Chondrocyte (in vitro differentiated cells): ENCODE results near the gene ERBIN. TPM values are rescaled to one million over a fixed set of nuclear protein-coding genes. Genes with fewer than 3 reads are reported as not detected.
A peak's percentile ranks its signal among the peaks of the same experiment; 100 is the strongest.

Experiments used
- DNase-seq: peaks from one replicate; pipeline ENCODE4 v3.0.0; 2021; ENCODE audit warnings: mixed read lengths, low spot score
- H3K27ac Mint-ChIP-seq: one replicate; pipeline ENCODE4 v1.8.0; 2021; ENCODE audit warnings: mild to moderate bottlenecking, moderate library complexity, mixed read lengths; ENCODE audit not compliant: unreplicated experiment
- H3K27me3 Mint-ChIP-seq: 2 replicates; pipeline ENCODE4 v1.8.0; 2021; ENCODE audit warnings: low read depth, mixed read lengths
- H3K36me3 Mint-ChIP-seq: 2 replicates; pipeline ENCODE4 v1.8.0; 2021; ENCODE audit warnings: low read depth, mixed read lengths
- H3K4me1 Mint-ChIP-seq: 2 replicates; pipeline ENCODE4 v1.8.0; 2021; ENCODE audit warnings: low read depth, mild to moderate bottlenecking, mixed read lengths
- H3K4me3 Mint-ChIP-seq: one replicate; pipeline ENCODE4 v1.8.0; 2021; ENCODE audit warnings: mild to moderate bottlenecking, moderate library complexity, mixed read lengths; ENCODE audit not compliant: unreplicated experiment
- H3K9me3 Mint-ChIP-seq: 2 replicates; pipeline ENCODE4 v1.8.0; 2021; ENCODE audit warnings: low read depth, mixed read lengths
- CTCF ChIP-seq: fragments of 200-600 bp; sonication (generic); IDR thresholded peaks from 2 replicates; pipeline ENCODE4 v1.5.0; 2021; ENCODE audit warnings: antibody characterized with exemption, mild to moderate bottlenecking, moderate library complexity
- total RNA-seq: library from RNA; stranded (reverse); gene quantifications from 3 replicates; pipeline ENCODE4 v1.2.1, GENCODE V29; 2021

Gene ERBIN
- total RNA-seq, 1 donor from 2014 or later, result 63.8 TPM

GRCh38 chr5:66004216-66004615 is 77.8 kb downstream of the ERBIN start:
- H3K36me3 Mint-ChIP-seq, result peaks cover 12% of the 10 kb centered on the region
- no peaks in the 10 kb centered on the region for H3K27me3 Mint-ChIP-seq
- peaks cover 3% of the 10 kb centered on the region for H3K9me3 Mint-ChIP-seq
- H3K27ac Mint-ChIP-seq, result no peak overlapping the region
- peaks cover 15% of the 10 kb centered on the region for H3K4me1 Mint-ChIP-seq
- H3K4me3 Mint-ChIP-seq, result no peak overlapping the region
- no peak for TF ChIP-seq CTCF
- peak; percentile 69 for DNase-seq

GRCh38 chr5:66009277-66009676 is 82.9 kb downstream of the ERBIN start:
- no peak for TF ChIP-seq CTCF
- H3K27ac Mint-ChIP-seq, result peak overlapping the region; percentile 67
- peaks cover 51% of the 10 kb centered on the region for H3K4me1 Mint-ChIP-seq
- no peaks in the 10 kb centered on the region for H3K27me3 Mint-ChIP-seq
- H3K36me3 Mint-ChIP-seq, result peaks cover 10% of the 10 kb centered on the region
- no peak overlapping the region for H3K4me3 Mint-ChIP-seq
- DNase-seq, result no peak
- peaks cover 3% of the 10 kb centered on the region for H3K9me3 Mint-ChIP-seq

DNA sequence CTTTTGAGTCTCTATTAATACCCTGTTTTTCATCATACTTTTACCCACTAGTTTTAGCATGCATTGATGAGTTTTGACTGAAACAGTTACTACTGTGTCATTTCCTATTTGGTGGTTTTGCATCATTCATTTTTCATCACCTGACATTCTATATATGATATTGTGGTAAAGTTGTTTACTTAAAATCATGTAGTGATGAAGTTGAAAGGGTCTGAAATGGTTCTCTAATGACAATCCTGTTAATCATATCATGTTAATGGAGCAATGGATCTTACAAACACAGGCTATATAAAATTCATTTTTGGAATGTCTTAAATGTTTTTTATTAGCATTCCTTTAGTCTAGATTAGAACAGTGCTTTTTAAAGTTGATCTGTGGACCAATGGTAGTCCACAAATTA is 84.1 kb downstream of the ERBIN start:
- peaks cover 6% of the 10 kb centered on the region for H3K36me3 Mint-ChIP-seq
- peak overlapping the region; percentile 14 for H3K27ac Mint-ChIP-seq

DNA sequence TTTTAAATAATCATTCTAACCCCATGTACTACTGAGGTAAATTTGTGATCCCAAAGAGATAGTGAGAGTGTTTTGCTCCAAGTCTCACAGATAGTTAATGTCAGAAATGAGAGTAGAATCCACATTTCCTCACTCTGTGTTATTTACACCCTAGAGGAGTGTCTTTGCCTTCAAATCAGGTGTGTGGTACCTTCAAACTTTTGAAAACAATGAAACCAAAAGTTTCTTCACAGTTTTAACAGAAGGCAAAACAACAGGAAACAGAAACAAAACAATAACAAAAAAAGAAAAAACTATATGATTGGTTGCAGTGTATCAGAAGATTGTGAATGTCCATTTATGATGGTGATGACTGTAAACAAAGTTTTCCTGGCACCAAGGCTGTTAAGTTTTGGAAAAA is 85.9 kb downstream of the ERBIN start:
- DNase-seq, result no peak
- H3K9me3 Mint-ChIP-seq, result no peaks in the 10 kb centered on the region
- H3K36me3 Mint-ChIP-seq, result peaks cover 4% of the 10 kb centered on the region
- H3K4me3 Mint-ChIP-seq, result no peak overlapping the region
- no peaks in the 10 kb centered on the region for H3K27me3 Mint-ChIP-seq
- H3K27ac Mint-ChIP-seq, result no peak overlapping the region
- TF ChIP-seq CTCF, result no peak
- peaks cover 51% of the 10 kb centered on the region for H3K4me1 Mint-ChIP-seq

More for the DNA sequence above, 84.1 kb downstream of the ERBIN start:
- DNase-seq, result no peak
- Mint-ChIP-seq H3K4me1 (peaks cover 51% of the 10 kb centered on the region), H3K27me3 (no peaks in the 10 kb centered on the region), H3K4me3 (no peak overlapping the region), H3K9me3 (peaks cover 3% of the 10 kb centered on the region)
- no peak for TF ChIP-seq CTCF

DNA sequence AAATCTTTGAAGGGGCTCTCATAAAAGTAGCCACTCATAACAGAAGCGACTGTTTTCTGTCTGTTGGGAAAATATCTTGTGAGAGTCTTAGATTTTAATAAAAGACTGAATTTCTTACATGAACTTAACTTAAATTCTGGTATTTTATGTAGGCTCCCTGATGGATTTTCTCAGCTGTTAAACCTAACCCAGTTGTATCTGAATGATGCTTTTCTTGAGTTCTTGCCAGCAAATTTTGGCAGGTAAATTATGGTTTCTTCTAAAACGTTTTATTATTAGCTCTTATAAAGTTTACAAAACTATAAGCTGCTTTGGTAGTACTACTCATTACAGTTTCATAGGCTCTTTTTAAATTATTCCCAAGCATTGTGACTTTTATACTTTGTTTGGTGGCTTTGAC is 87.0 kb downstream of the ERBIN start:
- Mint-ChIP-seq H3K9me3 (peaks cover 6% of the 10 kb centered on the region), H3K4me1 (peaks cover 47% of the 10 kb centered on the region), H3K36me3 (peaks cover 6% of the 10 kb centered on the region), H3K27me3 (no peaks in the 10 kb centered on the region), H3K4me3 (no peak overlapping the region), H3K27ac (no peak overlapping the region)
- no peak for TF ChIP-seq CTCF
- DNase-seq, result no peak
